ENCODE data around the gene PODXL.

The PODXL gene

DNA sequence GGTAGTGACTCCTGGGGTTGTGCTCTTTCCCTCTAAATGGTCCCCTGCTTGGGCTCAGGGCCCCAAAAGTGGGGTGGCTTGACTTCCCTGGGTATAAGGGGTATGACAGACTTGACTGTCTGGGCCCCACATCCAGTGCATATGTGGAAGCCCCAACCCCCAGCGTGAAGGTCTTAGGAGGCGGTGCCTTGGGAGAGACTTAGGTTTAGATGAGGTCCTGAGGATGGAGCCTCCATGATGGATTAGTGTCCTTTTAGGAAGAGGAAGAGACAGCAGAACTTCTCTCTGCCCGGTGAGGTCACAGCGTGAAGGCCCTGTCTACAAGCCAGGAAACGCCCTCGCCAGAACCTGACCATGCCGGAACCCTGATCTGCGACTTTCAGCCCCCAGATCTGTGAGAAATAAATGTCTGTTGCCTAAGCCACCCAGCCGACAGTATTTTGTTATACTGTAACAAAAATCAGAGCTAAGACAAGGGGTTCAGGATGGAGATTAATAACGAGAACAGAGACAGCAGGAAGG lies 23.8 kb downstream of the PODXL start:
- H3K4me3 ChIP-seq = no peak overlapping the region
- TF ChIP-seq CTCF (IDR thresholded peaks at IDR 0.05) = no peak
- DNase-seq (ENCODE audit: low spot score) = no peak
- peak overlapping the region in 1 of 2 donors; percentile 63 for H3K27ac ChIP-seq

GRCh38 chr7:131530137-131530536 lies 26.3 kb downstream of the PODXL start:
- H3K27ac ChIP-seq = peak overlapping the region in 1 of 2 donors; percentile 16
- DNase-seq (ENCODE audit: low spot score) = no peak
- H3K4me3 ChIP-seq = no peak overlapping the region
- no peak for TF ChIP-seq CTCF (IDR thresholded peaks at IDR 0.05)

DNA sequence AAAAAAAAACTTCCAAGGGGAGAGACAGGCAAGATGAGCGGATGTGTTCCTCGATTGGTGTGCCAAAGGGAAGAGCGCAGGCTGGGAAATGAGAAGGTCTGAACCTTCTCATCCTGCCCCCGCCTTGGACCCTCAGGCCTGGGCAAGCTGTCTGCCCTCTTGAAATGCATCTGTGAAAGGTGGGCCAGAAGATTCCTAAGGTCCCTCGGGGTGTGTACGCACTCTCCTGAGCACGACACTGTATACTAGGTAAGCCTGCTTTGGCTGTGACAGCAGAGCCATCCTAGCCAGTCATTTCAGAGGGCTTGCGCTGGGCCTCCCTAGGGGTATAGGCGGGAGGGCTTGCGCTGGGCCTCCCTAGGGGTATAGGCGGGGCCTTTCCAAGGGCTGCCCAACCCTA lies 26.8 kb downstream of the PODXL start:
- no peak for TF ChIP-seq CTCF (IDR thresholded peaks at IDR 0.05)
- Histone ChIP-seq H3K4me3 (no peak overlapping the region), H3K27ac (peak overlapping the region in 1 of 2 donors; percentile 16)
- no peak for DNase-seq (ENCODE audit: low spot score)

- Histone ChIP-seq H3K4me3 (no peak overlapping the region), H3K27ac (peak overlapping the region in 1 of 2 donors; percentile 58)
- TF ChIP-seq CTCF (IDR thresholded peaks at IDR 0.05) = no peak
- no peak for DNase-seq (ENCODE audit: low spot score)
Measured at GRCh38 chr7:131529179-131529578, 27.2 kb downstream of the PODXL start.

GRCh38 chr7:131527456-131527855 lies 29.0 kb downstream of the PODXL start:
- DNase-seq (ENCODE audit: low spot score) = no peak
- Histone ChIP-seq H3K27ac (no peak overlapping the region), H3K4me3 (no peak overlapping the region)
- no peak for TF ChIP-seq CTCF (IDR thresholded peaks at IDR 0.05)

DNA sequence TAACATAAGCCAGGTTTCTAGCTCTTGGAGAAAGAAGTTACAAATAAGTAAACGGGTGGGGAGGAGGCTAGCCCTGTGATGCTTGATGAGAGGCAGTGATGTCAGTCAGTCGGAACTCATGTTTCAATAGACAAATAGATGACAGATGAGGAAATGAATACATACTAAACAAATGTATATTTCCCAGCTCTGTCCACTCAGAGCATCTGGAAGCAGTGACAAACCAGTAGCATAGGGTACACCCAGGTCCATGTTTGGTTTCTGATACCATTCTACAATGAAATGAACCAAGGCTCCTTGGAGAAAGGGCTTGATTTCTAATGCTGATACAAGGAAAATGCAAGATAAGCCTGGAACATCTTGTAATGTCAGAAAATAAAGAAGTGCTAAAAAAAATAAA lies 30.6 kb downstream of the PODXL start:
- no peak for TF ChIP-seq CTCF (IDR thresholded peaks at IDR 0.05)
- H3K4me3 ChIP-seq = no peak overlapping the region
- H3K27ac ChIP-seq = no peak overlapping the region
- no peak for DNase-seq (ENCODE audit: low spot score)

DNA sequence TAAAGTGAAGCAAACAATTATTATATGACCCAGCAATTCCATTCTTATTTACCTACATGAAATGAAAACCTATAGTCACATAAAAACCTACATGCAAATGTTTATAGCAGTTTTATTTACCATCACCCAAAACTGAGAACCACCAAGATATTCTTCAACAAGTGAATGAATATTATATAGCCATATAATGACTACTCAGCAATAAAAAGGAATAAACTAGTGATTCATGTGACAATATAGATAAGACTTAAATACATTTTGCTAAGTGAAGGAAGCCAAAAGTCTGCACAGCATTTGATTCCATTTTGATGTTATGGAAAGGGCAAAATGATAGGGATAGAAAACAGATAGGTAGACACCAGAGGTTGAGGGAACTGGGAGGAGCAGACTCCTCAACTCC lies 31.7 kb downstream of the PODXL start:
- no peak overlapping the region for H3K4me3 ChIP-seq
- no peak for DNase-seq (ENCODE audit: low spot score)
- TF ChIP-seq CTCF (IDR thresholded peaks at IDR 0.05) = no peak
- H3K27ac ChIP-seq = no peak overlapping the region

All from coronary artery (tissue), 2 donors.